ENCODE measurements around the gene SMC1B. TPM values are rescaled to one million over a fixed set of nuclear protein-coding genes. Genes with fewer than 3 reads are reported as not detected.

SMC1B gene
- total RNA-seq, 1 donor from 2014 or later = not detected

- TF ChIP-seq, protein P1, sequence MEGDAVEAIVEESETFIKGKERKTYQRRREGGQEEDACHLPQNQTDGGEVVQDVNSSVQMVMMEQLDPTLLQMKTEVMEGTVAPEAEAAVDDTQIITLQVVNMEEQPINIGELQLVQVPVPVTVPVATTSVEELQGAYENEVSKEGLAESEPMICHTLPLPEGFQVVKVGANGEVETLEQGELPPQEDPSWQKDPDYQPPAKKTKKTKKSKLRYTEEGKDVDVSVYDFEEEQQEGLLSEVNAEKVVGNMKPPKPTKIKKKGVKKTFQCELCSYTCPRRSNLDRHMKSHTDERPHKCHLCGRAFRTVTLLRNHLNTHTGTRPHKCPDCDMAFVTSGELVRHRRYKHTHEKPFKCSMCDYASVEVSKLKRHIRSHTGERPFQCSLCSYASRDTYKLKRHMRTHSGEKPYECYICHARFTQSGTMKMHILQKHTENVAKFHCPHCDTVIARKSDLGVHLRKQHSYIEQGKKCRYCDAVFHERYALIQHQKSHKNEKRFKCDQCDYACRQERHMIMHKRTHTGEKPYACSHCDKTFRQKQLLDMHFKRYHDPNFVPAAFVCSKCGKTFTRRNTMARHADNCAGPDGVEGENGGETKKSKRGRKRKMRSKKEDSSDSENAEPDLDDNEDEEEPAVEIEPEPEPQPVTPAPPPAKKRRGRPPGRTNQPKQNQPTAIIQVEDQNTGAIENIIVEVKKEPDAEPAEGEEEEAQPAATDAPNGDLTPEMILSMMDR (IDR thresholded peaks at IDR 0.05; ENCODE audit: unreplicated experiment) = no peak
- DNase-seq (ENCODE audit: low spot score, unreplicated experiment) = no peak
- peaks cover 7% of the 10 kb centered on the region for H3K36me3 Mint-ChIP-seq (ENCODE audit: insufficient read depth)
- H3K4me3 Mint-ChIP-seq (ENCODE audit: low read depth) = no peak overlapping the region
- H3K4me1 Mint-ChIP-seq (ENCODE audit: low read depth) = peaks cover 4% of the 10 kb centered on the region
- peaks cover 6% of the 10 kb centered on the region for H3K27me3 Mint-ChIP-seq
- H3K9me3 Mint-ChIP-seq (ENCODE audit: low read depth) = peaks cover 7% of the 10 kb centered on the region
- no peak overlapping the region for H3K27ac Mint-ChIP-seq
These were observed 17.5 kb upstream of the SMC1B start for GRCh38 chr22:45430871-45431270.

DNA sequence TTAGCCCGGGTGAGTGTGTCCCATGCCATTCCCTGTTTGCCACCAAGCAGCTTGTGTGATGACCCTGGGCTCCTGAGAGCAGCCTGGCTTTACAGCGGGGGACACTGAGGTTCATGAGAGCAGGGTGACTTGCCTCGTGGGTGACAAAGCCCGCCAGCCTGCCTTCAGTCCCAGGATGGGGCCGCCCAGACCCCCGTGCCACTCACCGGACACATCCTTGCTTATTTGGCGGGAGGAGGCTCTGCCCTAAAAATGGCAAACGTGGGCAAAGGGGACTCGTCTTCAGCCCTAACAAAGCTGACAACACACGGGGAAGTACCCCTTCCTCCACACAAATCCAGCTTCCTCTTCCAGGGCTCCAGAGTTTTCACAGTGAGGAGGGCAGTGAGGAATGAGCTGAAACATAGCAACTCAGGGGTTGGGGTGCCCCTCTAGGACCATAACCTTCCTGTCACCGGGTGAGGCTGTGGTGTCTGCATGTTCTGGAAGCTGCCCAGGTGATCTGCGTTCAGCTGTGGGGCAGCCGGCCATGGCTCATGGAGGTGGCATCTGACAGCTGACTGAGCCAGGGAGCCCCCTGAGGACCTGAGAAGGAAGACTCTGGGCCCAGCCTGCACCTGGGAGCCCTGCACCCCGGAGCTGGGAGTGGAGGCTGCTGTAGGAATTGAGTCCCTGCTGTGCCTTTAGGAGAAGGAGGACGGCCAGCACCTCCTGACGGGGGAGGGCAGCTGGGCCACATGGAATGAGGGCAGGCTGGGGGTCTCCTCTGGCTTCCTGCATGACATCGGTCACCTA lies 16.8 kb upstream of the SMC1B start:
- Mint-ChIP-seq H3K27me3 (peaks cover 6% of the 10 kb centered on the region), H3K9me3 (ENCODE audit: low read depth) (peaks cover 7% of the 10 kb centered on the region), H3K36me3 (ENCODE audit: insufficient read depth) (peaks cover 7% of the 10 kb centered on the region), H3K27ac (no peak overlapping the region), H3K4me1 (ENCODE audit: low read depth) (peaks cover under 1% of the 10 kb centered on the region), H3K4me3 (ENCODE audit: low read depth) (no peak overlapping the region)
- TF ChIP-seq, protein P1 (IDR thresholded peaks at IDR 0.05; ENCODE audit: unreplicated experiment) = no peak
- no peak for DNase-seq (ENCODE audit: low spot score, unreplicated experiment)

DNA sequence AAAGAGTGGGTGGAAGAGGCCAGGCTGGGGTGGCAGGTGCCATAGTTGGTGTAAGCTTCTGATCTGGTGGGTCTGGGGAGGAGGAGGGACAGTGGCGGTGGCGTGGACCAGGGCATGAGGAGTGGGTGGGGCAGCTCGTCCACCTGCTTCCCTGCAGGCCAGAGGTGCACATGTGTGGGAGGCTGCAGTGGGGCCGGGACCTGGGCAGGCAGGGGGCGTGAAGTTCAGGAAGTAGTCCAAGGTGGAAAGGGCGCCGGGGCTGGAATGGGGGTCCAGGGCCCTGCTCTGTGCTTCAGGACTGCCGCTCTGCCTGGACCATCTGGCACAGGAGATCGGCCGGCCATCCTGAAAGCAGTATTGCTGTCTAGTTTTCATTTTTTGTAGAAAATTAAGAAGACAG lies 16.0 kb upstream of the SMC1B start:
- no peak overlapping the region for H3K4me3 Mint-ChIP-seq (ENCODE audit: low read depth)
- H3K27ac Mint-ChIP-seq = no peak overlapping the region
- TF ChIP-seq, protein P1 (IDR thresholded peaks at IDR 0.05; ENCODE audit: unreplicated experiment) = no peak
- no peaks in the 10 kb centered on the region for H3K4me1 Mint-ChIP-seq (ENCODE audit: low read depth)
- H3K9me3 Mint-ChIP-seq (ENCODE audit: low read depth) = peaks cover 7% of the 10 kb centered on the region
- peaks cover 7% of the 10 kb centered on the region for H3K36me3 Mint-ChIP-seq (ENCODE audit: insufficient read depth)
- peaks cover 6% of the 10 kb centered on the region for H3K27me3 Mint-ChIP-seq
- no peak for DNase-seq (ENCODE audit: low spot score, unreplicated experiment)

DNA sequence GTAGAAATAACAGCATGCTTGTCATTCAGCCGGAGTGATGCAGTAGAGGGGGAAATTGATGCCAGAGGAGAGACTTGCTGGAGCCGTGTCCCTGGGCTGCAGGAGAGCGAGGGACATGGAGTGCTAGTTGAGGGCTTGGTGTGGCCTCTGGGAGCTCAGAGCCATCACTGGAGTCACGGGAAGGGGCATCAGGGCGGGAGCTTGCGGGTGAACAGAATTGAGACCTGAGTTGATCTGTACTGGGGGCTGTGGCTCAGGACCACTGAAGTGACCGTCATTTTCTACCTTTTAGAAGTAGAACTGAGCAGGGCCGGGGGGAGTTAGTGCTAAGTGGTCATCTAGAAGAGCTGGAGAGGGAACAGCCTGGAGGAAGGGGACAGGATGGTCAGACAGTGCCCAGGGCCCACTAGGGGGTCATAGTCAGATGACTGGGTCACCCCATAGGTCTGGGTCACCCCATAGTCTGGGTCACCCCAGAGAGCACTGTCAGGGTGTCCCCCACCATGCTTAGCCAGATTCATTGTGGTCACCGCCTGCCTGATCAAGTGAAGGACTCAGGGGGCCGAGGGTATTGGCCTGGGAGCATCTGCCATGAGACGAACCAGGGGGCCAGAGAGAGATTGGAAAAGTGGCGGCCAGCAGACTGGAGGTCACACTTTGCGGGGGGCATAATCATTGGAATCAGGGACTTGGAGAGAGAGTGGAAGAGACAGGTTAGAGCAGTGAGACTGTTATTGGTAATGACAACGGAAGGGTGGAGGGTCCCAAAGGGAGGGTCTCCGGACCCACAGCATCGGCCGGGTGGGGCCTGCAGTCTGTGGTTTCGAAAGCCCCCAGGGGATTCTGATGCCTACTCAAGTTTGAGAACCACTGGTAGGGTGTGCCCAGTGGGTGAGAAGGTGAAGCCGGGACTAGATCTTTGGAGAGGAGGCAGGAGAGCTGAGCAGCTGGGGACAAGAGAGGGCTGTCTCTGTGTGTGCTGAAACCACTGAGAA lies 15.3 kb upstream of the SMC1B start:
- H3K27me3 Mint-ChIP-seq = peaks cover 6% of the 10 kb centered on the region
- no peak overlapping the region for H3K4me3 Mint-ChIP-seq (ENCODE audit: low read depth)
- H3K36me3 Mint-ChIP-seq (ENCODE audit: insufficient read depth) = peaks cover 7% of the 10 kb centered on the region
- peaks cover 7% of the 10 kb centered on the region for H3K9me3 Mint-ChIP-seq (ENCODE audit: low read depth)
- no peaks in the 10 kb centered on the region for H3K4me1 Mint-ChIP-seq (ENCODE audit: low read depth)
- TF ChIP-seq, protein P1 (IDR thresholded peaks at IDR 0.05; ENCODE audit: unreplicated experiment) = no peak
- no peak for DNase-seq (ENCODE audit: low spot score, unreplicated experiment)
- H3K27ac Mint-ChIP-seq = no peak overlapping the region

DNA sequence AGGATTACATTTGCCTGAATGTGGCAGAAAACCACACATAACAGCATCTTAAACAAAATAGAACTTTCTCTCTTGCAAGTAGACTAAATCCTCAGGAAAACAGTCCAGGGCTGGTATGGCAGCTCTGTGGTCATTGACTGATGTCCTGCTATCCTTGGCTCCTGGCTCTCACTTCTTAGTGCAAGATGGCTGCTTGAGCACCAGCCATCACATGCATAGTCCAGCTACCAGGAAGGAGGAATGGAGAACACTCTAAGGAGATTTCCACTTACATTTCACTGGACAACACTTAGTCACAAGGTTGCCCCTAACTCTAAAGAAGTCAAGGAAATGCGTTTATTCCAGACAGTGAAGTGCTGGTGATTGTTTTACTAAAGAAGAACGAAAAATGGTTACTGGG lies 13.7 kb upstream of the SMC1B start:
- Mint-ChIP-seq H3K27me3 (peaks cover 6% of the 10 kb centered on the region), H3K4me1 (ENCODE audit: low read depth) (no peaks in the 10 kb centered on the region), H3K4me3 (ENCODE audit: low read depth) (no peak overlapping the region), H3K27ac (no peak overlapping the region), H3K9me3 (ENCODE audit: low read depth) (peaks cover 7% of the 10 kb centered on the region), H3K36me3 (ENCODE audit: insufficient read depth) (peaks cover 7% of the 10 kb centered on the region)
- TF ChIP-seq, protein P1 (IDR thresholded peaks at IDR 0.05; ENCODE audit: unreplicated experiment) = no peak
- DNase-seq (ENCODE audit: low spot score, unreplicated experiment) = no peak
